Stimulated activated CD4-positive, alpha-beta T cell treated with anti-CD3 and anti-CD28 coated beads, TNF-alpha, amount 100 ng/mL, for 24 hours (primary cell): ENCODE data around the gene CSRP1.
"Not testable (repeated sequence)": the region's sequence is repeated elsewhere in the genome, so short reads cannot be mapped to it uniquely, and the experiment has no call there.

Experiments used
- DNase-seq, 3 experiments: peaks; one replicate each; pipeline ENCODE4 v3.0.0-alpha.2; 2020; ENCODE audit warnings: low read depth in 3 of 3

Gene CSRP1

DNA sequence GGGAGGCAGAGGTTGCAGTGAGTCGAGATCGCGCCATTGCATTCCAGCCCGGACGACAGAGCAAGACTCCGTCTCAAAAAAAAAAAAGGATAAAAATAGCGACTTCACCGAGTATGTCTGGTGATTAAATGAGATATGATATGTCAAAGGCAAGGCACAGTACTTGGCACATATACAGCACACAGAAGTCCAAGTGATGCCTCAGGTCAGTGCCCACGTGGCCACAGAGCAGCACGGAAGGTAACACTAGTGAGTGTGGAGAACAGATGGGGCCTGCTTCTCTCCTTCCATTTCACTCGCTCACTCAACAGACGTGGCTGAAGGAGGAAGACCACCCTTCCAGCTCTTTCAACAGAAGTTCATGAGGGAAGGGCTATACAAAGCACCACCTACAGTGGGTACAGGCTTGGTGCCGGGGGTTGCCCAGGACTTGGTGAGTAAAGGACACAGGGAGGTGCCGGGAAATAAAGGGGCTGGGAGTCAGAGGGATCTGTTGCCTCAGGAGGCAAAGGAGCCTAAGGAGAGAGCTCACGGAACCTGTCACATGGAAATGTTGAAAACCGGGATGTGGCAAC is 8.9 kb downstream of the CSRP1 start:
- no peak for DNase-seq

DNA sequence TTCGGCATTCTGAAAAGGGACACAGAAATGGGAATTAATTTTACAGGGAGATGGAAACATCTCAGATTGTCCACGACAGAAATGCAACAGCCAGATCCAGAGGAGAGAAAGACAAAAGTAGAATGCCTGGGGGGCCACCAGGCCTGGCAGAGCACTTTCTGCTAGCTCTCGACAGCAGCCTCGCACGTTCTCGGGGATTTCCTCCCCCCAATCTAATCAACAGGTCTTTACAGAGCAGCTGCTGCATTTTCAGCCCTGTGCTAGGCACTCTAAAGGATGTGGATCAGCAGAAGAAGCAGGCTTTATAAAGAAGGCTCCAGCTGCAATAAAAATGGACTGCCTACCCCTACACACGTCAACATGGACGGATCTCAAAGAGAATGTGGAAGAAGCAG is 10.6 kb downstream of the CSRP1 start:
- DNase-seq = no peak

DNA sequence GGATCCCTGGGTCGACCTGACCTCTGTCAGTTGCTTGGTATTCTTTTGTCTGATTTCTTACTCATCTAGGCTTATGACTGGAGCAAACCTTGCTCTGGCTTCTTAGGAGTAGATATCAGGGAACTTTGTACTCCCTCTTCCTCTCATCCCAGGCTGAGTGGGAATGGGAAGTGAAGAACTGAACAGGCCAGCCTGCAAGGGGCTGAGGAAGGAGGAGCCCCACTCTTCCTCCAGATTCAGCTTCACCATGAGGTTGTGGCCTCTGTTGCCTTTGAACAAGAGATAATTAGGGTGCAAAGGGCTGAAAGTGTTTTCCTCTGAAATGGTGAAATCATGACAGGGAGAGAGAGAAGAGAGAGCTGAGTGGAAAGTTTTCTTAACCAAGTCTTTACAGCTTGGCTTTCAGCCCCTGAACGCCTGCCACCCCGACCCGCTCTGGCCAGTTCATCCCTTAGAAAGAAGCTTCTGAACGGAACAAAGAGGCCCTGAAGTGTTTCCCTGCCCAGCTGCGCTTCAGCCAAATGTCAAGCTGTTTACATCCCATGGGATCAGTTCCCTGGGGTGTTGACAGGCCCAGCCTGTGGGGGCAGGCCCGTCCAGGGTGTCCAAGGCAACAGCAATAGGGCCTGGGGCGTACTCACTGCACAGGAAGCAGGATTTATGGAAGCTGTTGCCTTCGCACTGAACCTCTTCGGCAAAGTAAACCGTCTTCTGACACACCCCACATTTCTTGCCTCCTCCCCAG is 11.2 kb downstream of the CSRP1 start:
- DNase-seq = no peak

DNA sequence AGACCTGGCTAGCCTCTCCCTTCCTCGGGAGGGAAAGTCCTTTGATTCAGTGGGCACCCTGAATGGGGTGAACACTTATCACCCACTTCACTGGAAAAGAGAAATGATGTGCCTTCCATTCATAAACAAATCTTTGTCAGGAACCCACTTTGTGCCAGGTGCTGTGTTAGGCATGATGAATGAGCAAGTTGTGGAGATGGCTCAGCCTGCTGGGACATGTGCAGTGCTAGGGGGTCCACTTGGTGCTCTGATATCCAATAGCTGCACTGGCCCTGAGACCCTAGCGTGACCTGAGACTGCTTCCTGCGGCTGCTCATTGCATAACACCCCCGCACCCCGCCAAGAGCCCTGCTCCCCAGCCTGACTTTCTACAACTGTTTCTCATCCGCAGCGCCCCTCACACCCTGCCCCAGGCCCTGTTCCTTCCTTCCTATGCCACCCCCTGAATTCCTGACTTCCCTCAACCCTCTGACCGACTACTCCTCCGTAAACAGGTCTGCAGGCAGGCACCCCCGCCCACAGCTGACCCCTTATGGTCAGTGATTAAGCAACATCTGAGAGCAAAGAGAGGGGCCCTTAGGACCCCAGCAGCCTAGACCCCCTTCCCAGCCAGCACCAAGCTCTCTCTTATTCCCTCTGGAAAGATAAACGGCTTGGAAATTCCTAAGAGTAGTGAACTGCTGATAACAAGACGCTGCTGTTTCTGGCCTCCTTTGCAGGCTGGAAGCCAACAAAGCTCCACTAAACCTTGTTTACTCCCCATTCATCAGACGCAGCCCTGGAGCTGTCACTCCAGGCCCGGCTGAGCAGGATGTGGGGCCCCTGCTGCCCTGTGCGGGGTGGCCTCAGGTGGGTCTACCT is 12.9 kb downstream of the CSRP1 start:
- no peak for DNase-seq

GRCh38 chr1:201493026-201493656 is 13.8 kb downstream of the CSRP1 start:
- not testable (repeated sequence) for DNase-seq

DNA sequence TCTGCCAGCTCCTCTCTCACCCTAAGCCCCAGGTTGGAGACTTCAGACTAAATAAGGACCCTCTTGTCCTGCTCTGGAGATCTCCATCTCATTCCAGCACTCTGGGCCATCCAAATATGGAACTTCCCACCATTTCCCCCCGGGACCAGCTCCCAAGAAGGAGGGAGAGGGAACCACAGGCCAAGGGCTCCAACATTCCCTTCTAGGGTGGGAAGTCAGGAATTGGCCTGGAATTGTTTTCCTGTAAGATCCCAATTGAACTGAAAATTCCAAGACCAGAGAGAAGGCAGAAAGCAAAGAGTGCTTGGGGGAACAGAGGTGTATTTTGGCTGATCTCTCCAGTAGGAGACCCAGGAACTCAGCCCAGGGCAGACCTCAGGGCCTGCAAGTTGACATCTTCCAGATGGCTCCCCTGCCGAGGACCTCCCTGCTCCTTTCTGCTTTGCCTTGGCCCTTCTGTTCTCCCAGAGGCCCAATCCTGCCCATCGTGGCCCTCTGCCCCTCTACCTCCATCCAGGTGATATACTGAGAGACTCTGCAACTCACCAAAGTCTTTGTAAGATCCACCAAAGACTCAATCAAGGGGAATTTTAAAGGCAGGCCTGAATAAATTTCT is 14.9 kb downstream of the CSRP1 start:
- no peak for DNase-seq

DNA sequence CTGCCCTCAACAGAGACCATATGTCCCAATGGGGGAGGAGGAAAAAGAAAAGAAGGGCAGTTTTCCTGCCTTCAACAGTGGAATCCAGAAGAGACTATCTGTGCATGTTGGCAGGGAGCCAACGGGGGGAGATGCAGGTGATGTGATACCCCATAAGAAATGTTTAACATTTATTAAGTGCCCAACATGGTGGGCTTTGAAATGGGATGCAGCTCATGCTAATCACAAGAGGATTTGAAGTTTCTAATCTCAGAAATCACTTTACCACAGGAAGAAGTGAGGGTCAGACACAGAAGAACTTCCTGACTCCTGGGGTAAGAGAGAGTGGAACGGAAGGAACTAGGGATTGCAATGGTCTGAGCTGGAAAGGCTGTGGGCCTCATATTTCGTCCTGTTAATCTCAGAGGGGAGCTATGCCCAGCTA is 16.2 kb downstream of the CSRP1 start:
- DNase-seq = no peak

GRCh38 chr1:201489643-201490261 is 17.2 kb downstream of the CSRP1 start:
- no peak for DNase-seq

GRCh38 chr1:201488830-201489589 is 17.9 kb downstream of the CSRP1 start:
- no peak for DNase-seq

DNA sequence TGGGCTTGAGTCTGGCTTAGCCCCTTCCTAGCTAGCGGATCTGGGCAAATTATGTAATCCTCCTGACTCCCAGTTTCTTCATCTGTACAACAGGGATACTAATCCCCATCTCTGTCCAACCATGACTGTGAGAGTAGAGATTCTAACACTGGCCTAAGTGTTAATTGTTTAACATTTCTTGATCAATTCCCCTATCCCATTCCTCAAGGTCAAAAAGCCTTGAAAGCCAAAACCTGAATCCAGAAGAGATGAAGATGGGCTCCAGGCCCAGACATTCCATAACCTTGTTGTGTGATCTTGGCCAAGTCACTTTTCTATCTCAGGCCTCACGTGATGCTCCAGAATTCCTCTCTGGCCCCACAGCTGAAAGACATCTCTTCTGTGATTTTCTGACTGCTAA is 19.2 kb downstream of the CSRP1 start:
- no peak for DNase-seq

- DNase-seq = no peak
Measured at GRCh38 chr1:201486187-201486586, 20.7 kb downstream of the CSRP1 start.

- DNase-seq = no peak
Measured at GRCh38 chr1:201485184-201485774, 21.6 kb downstream of the CSRP1 start.

GRCh38 chr1:201483373-201483949 is 23.5 kb downstream of the CSRP1 start:
- no peak for DNase-seq

DNA sequence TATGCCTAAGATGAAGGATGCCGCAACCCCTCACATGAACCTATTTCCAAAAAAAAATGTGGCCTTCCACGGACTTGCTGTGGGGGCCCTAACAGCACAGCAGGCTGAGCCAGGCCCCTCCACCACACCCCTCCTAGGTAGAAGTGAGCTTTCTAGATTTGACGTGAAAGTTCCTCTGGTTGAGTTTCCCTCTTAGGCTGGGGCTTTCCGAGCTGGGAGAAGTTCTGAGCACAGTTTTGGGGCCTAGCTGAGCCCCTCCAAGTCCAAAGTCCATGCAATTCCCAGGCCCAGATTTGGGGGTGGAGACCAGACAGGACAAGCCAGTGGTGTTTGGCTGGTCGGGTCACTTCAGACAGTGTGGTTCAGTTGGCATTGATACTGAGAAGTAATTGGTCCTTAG is 24.2 kb downstream of the CSRP1 start:
- no peak for DNase-seq

DNA sequence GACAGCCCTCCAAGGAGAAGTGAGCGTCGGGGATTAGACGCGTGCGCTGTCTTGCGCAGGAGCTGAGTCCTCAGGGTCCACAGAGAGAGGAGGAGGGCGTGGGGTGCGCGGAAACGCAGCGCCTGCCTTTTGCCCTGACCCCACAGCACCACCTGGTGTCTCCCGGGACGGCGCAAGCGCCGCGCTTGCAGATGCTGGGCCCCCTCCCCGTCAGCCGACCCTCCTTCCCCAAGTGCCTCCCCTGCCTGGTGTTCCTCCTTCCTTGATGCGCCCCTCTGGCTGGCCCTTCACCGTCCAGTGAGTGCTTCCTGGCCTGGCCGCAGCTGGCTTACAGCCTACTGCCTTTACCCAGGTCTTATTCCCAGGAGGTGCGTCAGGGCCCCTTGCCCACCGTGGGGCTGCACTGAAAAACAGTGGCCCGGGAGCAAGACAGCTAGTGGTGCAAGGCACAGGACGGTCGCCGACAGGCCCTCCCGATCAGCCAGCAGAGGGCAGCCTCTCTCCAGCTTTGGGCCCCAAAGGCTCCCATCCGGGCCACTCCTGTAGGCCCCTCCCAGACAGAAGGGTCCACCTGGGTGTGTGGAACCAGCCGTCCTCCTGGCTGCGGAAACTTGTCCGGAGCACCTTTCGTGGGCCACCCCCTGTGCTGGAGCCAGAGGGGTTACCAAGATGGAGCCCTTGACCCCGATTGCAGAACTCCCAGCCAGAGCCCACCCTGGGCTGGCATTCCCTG is 25.0 kb downstream of the CSRP1 start:
- DNase-seq = peak; percentile 57 to 77 (median 60)

DNA sequence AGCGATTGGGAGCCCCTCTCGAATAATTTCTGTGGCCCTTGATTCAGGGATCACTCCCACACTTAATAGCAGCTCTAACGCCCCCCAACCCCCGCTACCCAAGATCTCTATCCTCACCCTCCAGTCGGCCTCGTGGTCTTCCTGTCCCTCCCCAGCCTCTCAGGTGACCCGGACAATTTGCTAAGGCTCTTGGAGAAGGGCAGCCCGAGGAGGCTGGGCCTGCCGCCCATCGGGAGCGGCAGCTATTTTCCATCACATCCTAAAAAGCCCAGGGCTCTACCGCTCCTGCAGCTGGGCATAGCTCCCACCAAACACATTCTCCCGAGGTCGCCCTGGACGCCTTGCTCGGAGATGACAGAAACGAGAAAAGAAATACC is 25.9 kb downstream of the CSRP1 start:
- no peak for DNase-seq

- peak; percentile 38 to 72 (median 40) for DNase-seq
Measured at GRCh38 chr1:201480231-201481003, 26.5 kb downstream of the CSRP1 start.

DNA sequence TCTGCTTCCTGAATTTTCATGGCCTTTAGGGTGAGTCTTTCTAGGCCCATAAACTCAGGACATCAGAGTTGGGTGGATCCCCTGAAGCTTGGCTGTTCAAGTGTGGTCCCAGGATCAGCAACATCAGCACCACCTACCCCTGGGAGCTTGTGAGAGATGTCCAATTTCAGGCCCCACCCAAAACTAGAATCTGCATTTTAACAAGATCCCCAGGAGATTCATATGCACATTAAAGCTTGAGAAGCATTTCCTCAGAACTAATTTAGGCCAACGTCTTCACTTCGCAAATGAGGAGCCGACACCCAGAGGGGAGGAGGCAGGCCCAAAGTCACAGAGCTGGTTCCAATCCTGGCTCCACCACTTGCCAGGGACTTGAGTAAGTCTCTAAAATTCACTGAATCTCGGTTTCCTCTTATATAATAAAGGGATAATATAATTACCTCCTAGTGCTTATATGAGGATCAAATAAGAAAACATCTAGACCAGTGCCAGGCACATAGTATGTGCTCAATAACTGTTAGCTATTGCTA is 27.7 kb downstream of the CSRP1 start:
- no peak for DNase-seq
